OCI-LY1 (cell line): ENCODE data around the gene ZNF536.

Experiments
- CTCF ChIP-seq: fragments of 200-600 bp; sonication (generic), shearing (Covaris generic); IDR thresholded peaks from 2 replicates; pipeline ENCODE4 v1.5.1; 2017; ENCODE audit warnings: mild to moderate bottlenecking, antibody characterized with exemption, low read length, moderate library complexity, mixed read lengths
- EZH2 ChIP-seq: fragments of 200-600 bp; sonication (generic), shearing (Covaris generic); IDR thresholded peaks from 2 replicates; pipeline ENCODE4 v1.8.0; 2017; ENCODE audit warnings: borderline replicate concordance, mixed run types, mild to moderate bottlenecking, antibody characterized with exemption, low read length, moderate library complexity, mixed read lengths

DNA sequence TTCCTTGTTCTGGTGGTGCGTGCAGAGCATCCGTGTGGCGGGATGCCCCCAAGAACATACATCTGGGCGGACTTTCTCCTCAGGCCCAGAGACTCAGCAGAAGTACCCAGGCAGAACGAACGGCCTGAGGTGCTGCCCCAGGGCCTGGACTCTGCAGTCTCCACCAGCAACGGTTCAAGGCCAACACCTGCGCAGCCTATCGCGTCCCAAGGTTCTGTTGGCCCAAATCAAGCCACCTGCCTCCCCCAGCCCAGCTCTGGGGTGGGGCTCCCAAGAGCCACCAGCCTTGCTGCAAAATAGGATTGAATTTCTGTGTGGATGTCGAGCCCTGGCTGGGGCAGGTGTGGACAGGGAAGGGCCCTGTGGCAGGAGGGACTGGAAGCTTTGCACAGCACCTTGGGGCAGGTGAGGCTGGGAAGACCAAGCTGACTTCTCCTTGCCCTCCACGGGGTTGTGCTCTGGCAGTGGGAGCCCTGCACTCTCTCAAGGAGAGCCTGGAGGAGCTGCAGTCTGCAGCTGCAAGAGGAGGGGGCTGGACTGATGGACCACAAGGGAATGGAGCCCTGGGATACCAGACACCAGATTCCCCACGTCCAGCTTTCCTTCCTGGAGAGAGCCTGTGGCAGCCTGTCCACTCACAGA is 146.9 kb downstream of the ZNF536 start:
- no peak for TF ChIP-seq CTCF
- TF ChIP-seq EZH2 = no peak
